Measurements from ENCODE around the gene DVL3.
"Not testable (repeated sequence)": the region's sequence is repeated elsewhere in the genome, so short reads cannot be mapped to it uniquely, and the experiment has no call there.

DVL3 gene

GRCh38 chr3:184155644-184156521 lies 706 bp downstream of the DVL3 start:
- DNase-seq (ENCODE audit: low read depth in 2 of 2): peak; percentile 46 to 47

GRCh38 chr3:184156522-184156955 lies 1.4 kb downstream of the DVL3 start:
- DNase-seq (ENCODE audit: low read depth in 2 of 2): no peak

- no peak for DNase-seq (ENCODE audit: low read depth in 2 of 2)
Observed at GRCh38 chr3:184157206-184157605, 2.0 kb downstream of the DVL3 start.

GRCh38 chr3:184158404-184158803 lies 3.2 kb downstream of the DVL3 start:
- DNase-seq (ENCODE audit: low read depth in 2 of 2): no peak

GRCh38 chr3:184160456-184160855 lies 5.3 kb downstream of the DVL3 start:
- no peak for DNase-seq (ENCODE audit: low read depth in 2 of 2)

GRCh38 chr3:184162571-184163070 lies 7.4 kb downstream of the DVL3 start:
- DNase-seq (ENCODE audit: low read depth in 2 of 2): not testable (repeated sequence)

- DNase-seq (ENCODE audit: low read depth in 2 of 2): no peak
Observed at GRCh38 chr3:184164648-184165330, 9.6 kb downstream of the DVL3 start.

- DNase-seq (ENCODE audit: low read depth in 2 of 2): no peak
Observed at GRCh38 chr3:184165543-184165942, 10.4 kb downstream of the DVL3 start.

GRCh38 chr3:184166671-184167070 lies 11.5 kb downstream of the DVL3 start:
- no peak for DNase-seq (ENCODE audit: low read depth in 2 of 2)

GRCh38 chr3:184167786-184168185 lies 12.6 kb downstream of the DVL3 start:
- no peak for DNase-seq (ENCODE audit: low read depth in 2 of 2)

GRCh38 chr3:184168363-184169120 lies 13.4 kb downstream of the DVL3 start:
- DNase-seq (ENCODE audit: low read depth in 2 of 2): no peak

- no peak for DNase-seq (ENCODE audit: low read depth in 2 of 2)
Observed at GRCh38 chr3:184169896-184170875, 15.0 kb downstream of the DVL3 start.

- no peak for DNase-seq (ENCODE audit: low read depth in 2 of 2)
Observed at GRCh38 chr3:184171562-184171961, 16.4 kb downstream of the DVL3 start.

GRCh38 chr3:184172681-184173373 lies 17.6 kb downstream of the DVL3 start:
- DNase-seq (ENCODE audit: low read depth in 2 of 2): no peak

- no peak for DNase-seq (ENCODE audit: low read depth in 2 of 2)
Observed at GRCh38 chr3:184173374-184173722, 18.2 kb downstream of the DVL3 start.

- DNase-seq (ENCODE audit: low read depth in 2 of 2): no peak
Observed at GRCh38 chr3:184174284-184174645, 19.1 kb downstream of the DVL3 start.

- DNase-seq (ENCODE audit: low read depth in 2 of 2): peak; percentile 94 to 95
Observed at GRCh38 chr3:184174646-184175492, 19.7 kb downstream of the DVL3 start, which contains the start of gene AP2M1. TSS of gene AP2M1 (plus strand) at chr3:184174855. CDS start at chr3:184176994, 2,139 bp downstream.

GRCh38 chr3:184175506-184175905 lies 20.3 kb downstream of the DVL3 start:
- no peak for DNase-seq (ENCODE audit: low read depth in 2 of 2)

GRCh38 chr3:184175981-184176376 lies 20.8 kb downstream of the DVL3 start:
- no peak for DNase-seq (ENCODE audit: low read depth in 2 of 2)

All from stimulated activated CD4-positive, alpha-beta T cell treated with anti-CD3 and anti-CD28 coated beads, Interleukin-4, amount 100 ng/mL, for 48 hours (primary cell).